ENCODE measurements around the gene BRCC3. TPM values are rescaled to one million over a fixed set of nuclear protein-coding genes. Genes with fewer than 3 reads are reported as not detected.

The BRCC3 gene
- total RNA-seq (2022; extraction: Qiagen RNA extraction): 22.1 to 28.6 TPM (median 25.2 TPM) in 5 replicates

GRCh38 chrX:155070975-155071693 is at the start of gene BRCC3, which contains the start of the genes CMC4 and MTCP1:
Gene BRCC3 (plus strand): TSS chrX:155071508. CDS start chrX:155071528, 20 bp downstream.
Gene CMC4 (minus strand): TSS chrX:155071136. CDS start chrX:155064023, 7,113 bp downstream.
Gene MTCP1 (minus strand): TSS chrX:155071136. CDS start chrX:155066010, 5,126 bp downstream.

GRCh38 chrX:155022585-155022984 is 48.7 kb upstream of the BRCC3 start, which contains the start of gene F8:
Gene F8 (minus strand): TSS chrX:155022723. CDS start chrX:155022552, 171 bp downstream.

GRCh38 chrX:155026727-155027508 is 44.4 kb upstream of the BRCC3 start, which contains the start of gene FUNDC2:
Gene FUNDC2 (plus strand): TSS chrX:155026844. CDS start chrX:155026939, 95 bp downstream.

Other genes starting within 250 kb of the BRCC3 start
- not detected in 5 replicates for gene SMIM9, start 236.8 kb upstream of the BRCC3 start, total RNA-seq (2022; extraction: Qiagen RNA extraction)
- 57.2 to 105 TPM (median 93.5 TPM) in 5 replicates for gene F8A1, start 185.2 kb upstream of the BRCC3 start, total RNA-seq (2022; extraction: Qiagen RNA extraction)
- 3.6 to 4.6 TPM (median 4.1 TPM) in 5 replicates for gene F8, start 48.8 kb upstream of the BRCC3 start, total RNA-seq (2022; extraction: Qiagen RNA extraction)
- gene FUNDC2, start 44.7 kb upstream of the BRCC3 start, total RNA-seq (2022; extraction: Qiagen RNA extraction): 92.3 to 125 TPM (median 119 TPM) in 5 replicates
- gene CMC4, start 372 bp upstream of the BRCC3 start, total RNA-seq (2022; extraction: Qiagen RNA extraction): 13.7 to 18.2 TPM (median 15.8 TPM) in 5 replicates
- gene MTCP1, start 372 bp upstream of the BRCC3 start, total RNA-seq (2022; extraction: Qiagen RNA extraction): 14.5 to 22.0 TPM (median 17.3 TPM) in 5 replicates
- 45.0 to 61.2 TPM (median 47.4 TPM) in 5 replicates for gene VBP1, start 145.0 kb downstream of the BRCC3 start, total RNA-seq (2022; extraction: Qiagen RNA extraction)
- 0.63 to 0.80 TPM (median 0.75 TPM) in 5 replicates for gene RAB39B, start 193.0 kb downstream of the BRCC3 start, total RNA-seq (2022; extraction: Qiagen RNA extraction)

Measured in A549 treated with AZD2906 at 1 μM for 4 hours (cell line).